Gastroesophageal sphincter (tissue), 4 donors: ENCODE results near the gene SEMA3F. TPM values are rescaled to one million over a fixed set of nuclear protein-coding genes. Genes with fewer than 3 reads are reported as not detected.
A peak's percentile ranks its signal among the peaks of the same experiment; 100 is the strongest.

ENCODE experiments used
- ATAC-seq: fragments of 150-250 bp; one replicate; pipeline ENCODE4 v1.9.1; 2016; ENCODE audit warnings: mild to moderate bottlenecking, moderate library complexity
- H3K27ac ChIP-seq, 4 donors: fragments of 200-600 bp; sonication (generic) in 3 of 4; 1 replicate in 3 of 4; 2 replicates in 1 of 4; pipeline ENCODE4 v1.5.1; 2016 to 2019
- H3K27me3 ChIP-seq: fragments of 200-600 bp; sonication (generic); one replicate; pipeline ENCODE4 v1.5.1; 2019
- H3K36me3 ChIP-seq, 2 donors: fragments of 200-600 bp; sonication (generic); one replicate each; pipeline ENCODE4 v1.5.1; 2019; ENCODE audit warnings: control low read depth in 1 of 2
- H3K4me1 ChIP-seq, 3 donors: fragments of 200-600 bp; sonication (generic); 1 replicate in 2 of 3; 2 replicates in 1 of 3; pipeline ENCODE4 v1.5.1; 2016 to 2019; ENCODE audit warnings: control low read depth in 2 of 3
- H3K4me3 ChIP-seq, 2 donors: fragments of 200-600 bp; sonication (generic); one replicate each; pipeline ENCODE4 v1.5.1; 2019; ENCODE audit warnings: mild to moderate bottlenecking in 1 of 2, moderate library complexity in 1 of 2
- H3K9me3 ChIP-seq, 3 donors: fragments of 200-600 bp; sonication (generic); one replicate each; pipeline ENCODE4 v1.5.1; 2017 to 2019; ENCODE audit warnings: control low read depth in 2 of 3
- EP300 ChIP-seq: sonication (generic); formaldehyde crosslinking; IDR thresholded peaks from one replicate; pipeline ENCODE4 v1.6.1; 2017; ENCODE audit warnings: antibody characterized with exemption, mild to moderate bottlenecking
- POLR2A ChIP-seq, 2 donors: fragments of 450-650 bp; IDR thresholded peaks; one replicate each; pipeline ENCODE4 v1.6.1; 2017; ENCODE audit warnings: antibody characterized with exemption in 2 of 2, mild to moderate bottlenecking in 2 of 2, moderate library complexity in 1 of 2
- POLR2AphosphoS5 ChIP-seq: sonication (generic); formaldehyde crosslinking; IDR thresholded peaks from one replicate; pipeline ENCODE4 v1.6.1; 2017; ENCODE audit warnings: antibody characterized with exemption
- WGBS, 2 donors: methylation state at CpG; one replicate each; pipeline ENCODE4 v1.1.5; 2018; ENCODE audit warnings: low coverage in 1 of 2; 5-methylcytosine and 5-hydroxymethylcytosine counted together
- total RNA-seq, 4 donors: library from RNA; depleted of rRNA; stranded (reverse); fragments of >200 nt; gene quantifications; one replicate each; pipeline ENCODE4 v1.1.0, GENCODE V29; 2016
- TF ChIP-seq, protein P1 (sequence below), 4 experiments: fragments of 200-600 bp in 2 of 4; fragments of 450-650 bp in 2 of 4; sonication (generic) in 1 of 4; IDR thresholded peaks; one replicate each; pipeline ENCODE4 v1.5.1; 2017 to 2019; ENCODE audit warnings: antibody characterized with exemption in 4 of 4, mild to moderate bottlenecking in 2 of 4, moderate library complexity in 2 of 4

Gene SEMA3F
- total RNA-seq, 4 donors from 2014 or later, result 6.7 to 33.5 (median 16.3) TPM

DNA sequence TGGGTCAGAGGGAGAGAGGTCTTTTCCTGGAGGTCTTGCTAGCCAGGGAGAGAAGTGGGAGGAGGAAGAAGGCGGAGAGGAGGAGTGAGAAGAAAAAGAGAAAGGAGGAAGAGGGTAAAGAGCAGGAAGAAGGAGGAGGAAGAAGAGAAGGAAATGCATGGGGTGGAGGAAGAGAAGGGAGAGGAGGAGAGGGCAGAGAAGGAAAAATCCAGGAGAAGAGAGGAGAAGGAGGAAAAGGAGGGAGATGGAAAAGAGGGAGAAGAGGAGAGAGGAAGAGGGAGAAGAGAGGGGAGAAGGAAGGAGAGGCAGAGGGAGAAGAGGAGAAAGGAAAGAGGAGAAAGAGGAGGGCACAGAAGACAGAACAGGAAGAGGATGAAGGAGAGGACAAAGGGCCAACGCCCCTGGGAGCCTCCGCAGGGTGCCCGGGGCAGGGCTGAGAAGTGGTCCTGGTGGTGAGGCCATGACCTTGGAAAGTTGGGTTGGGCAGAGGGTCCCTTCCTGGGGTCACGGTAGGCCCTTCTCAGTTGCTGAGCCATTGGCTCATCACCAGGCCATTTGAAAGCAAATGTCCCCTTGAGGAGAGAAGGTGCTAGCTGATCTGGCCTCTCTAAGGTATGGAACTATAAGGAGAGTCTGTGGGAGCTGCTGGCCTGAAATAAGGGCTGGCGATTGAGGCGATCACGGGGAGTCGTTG, 1.2 kb upstream of the SEMA3F start:
- no peak for TF ChIP-seq POLR2AphosphoS5
- no peak for TF ChIP-seq POLR2A (IDR thresholded peaks at IDR 0.05)
- TF ChIP-seq, protein P1, sequence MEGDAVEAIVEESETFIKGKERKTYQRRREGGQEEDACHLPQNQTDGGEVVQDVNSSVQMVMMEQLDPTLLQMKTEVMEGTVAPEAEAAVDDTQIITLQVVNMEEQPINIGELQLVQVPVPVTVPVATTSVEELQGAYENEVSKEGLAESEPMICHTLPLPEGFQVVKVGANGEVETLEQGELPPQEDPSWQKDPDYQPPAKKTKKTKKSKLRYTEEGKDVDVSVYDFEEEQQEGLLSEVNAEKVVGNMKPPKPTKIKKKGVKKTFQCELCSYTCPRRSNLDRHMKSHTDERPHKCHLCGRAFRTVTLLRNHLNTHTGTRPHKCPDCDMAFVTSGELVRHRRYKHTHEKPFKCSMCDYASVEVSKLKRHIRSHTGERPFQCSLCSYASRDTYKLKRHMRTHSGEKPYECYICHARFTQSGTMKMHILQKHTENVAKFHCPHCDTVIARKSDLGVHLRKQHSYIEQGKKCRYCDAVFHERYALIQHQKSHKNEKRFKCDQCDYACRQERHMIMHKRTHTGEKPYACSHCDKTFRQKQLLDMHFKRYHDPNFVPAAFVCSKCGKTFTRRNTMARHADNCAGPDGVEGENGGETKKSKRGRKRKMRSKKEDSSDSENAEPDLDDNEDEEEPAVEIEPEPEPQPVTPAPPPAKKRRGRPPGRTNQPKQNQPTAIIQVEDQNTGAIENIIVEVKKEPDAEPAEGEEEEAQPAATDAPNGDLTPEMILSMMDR (IDR thresholded peaks at IDR 0.05), result no peak
- no peak for TF ChIP-seq EP300
- no peak overlapping the region for H3K27ac ChIP-seq
- ATAC-seq, result no peak
- 76 to 100% methylated on average over 1 to 5 of the region's 9 CpGs for WGBS, 2 donors
- H3K4me3 ChIP-seq, result peak overlapping the region in 1 of 2 donors; percentile 65
- no peaks in the 10 kb centered on the region for H3K9me3 ChIP-seq
- H3K27me3 ChIP-seq, result peaks cover 11% of the 10 kb centered on the region
- no peaks in the 10 kb centered on the region for H3K36me3 ChIP-seq
- H3K4me1 ChIP-seq, result peaks cover 0 to 47% (median 24%) of the 10 kb centered on the region in 3 donors

DNA sequence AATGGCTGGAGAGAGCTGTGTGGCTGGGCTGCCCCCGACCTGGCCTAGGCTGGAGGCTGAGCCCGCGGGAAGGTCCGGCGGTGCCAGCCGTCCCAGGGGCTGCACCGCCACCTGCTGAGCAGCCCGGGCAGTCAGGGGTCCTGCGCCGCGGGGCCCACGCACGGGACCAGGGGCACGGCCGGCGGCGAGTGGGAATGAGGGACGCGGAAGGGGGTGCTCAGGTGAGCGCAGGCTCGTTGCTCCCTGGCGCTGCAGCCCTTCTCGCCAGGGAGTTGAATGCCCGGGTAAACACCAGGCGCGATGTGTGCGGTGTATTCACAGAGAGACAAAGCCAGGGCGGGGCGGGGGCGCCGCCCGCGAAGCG, 666 bp upstream of the SEMA3F start:
- WGBS, 2 donors, result no CpG with 5 or more reads among the region's 34 CpGs
- H3K36me3 ChIP-seq, result no peaks in the 10 kb centered on the region
- H3K9me3 ChIP-seq, result no peaks in the 10 kb centered on the region
- TF ChIP-seq, protein P1 (IDR thresholded peaks at IDR 0.05), result peak in 3 of 4 experiments; percentile 19 to 63 (median 34)
- no peak for TF ChIP-seq POLR2AphosphoS5
- peaks cover 0 to 52% (median 24%) of the 10 kb centered on the region in 3 donors for H3K4me1 ChIP-seq
- peak overlapping the region in 3 of 4 donors; percentile 79 to 89 (median 83) for H3K27ac ChIP-seq
- ATAC-seq, result peak; percentile 26
- peaks cover 11% of the 10 kb centered on the region for H3K27me3 ChIP-seq
- peak overlapping the region; percentile 45 to 65 for H3K4me3 ChIP-seq

DNA sequence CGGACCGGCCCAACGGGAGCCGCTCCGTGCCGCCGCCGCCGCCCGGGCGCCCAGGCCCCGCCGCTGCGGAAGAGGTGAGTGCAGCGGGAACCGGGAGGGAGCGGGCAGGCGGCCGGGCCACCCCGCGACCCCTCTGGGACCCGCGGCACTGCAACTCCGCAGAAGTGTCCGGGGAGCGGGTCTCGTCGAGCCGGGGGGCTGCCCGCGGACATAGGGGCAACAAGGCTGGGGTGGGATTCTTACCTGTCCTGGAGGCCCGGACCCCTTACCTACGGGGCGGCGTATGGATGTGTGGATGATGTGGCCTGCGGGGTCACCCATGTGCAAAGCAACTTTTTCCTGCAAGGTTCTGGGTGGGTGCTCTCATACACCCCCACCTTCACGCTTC, 361 bp downstream of the SEMA3F start:
- Histone ChIP-seq H3K36me3 (no peaks in the 10 kb centered on the region), H3K27ac (peak overlapping the region in 3 of 4 donors; percentile 79 to 89 (median 83)), H3K27me3 (peaks cover 11% of the 10 kb centered on the region), H3K4me1 (peaks cover 0 to 63% (median 24%) of the 10 kb centered on the region in 3 donors), H3K4me3 (peak overlapping the region; percentile 45 to 65), H3K9me3 (no peaks in the 10 kb centered on the region)
- TF ChIP-seq, protein P1 (IDR thresholded peaks at IDR 0.05), result no peak
- no peak for ATAC-seq
- WGBS, 2 donors, result no CpG with 5 or more reads among the region's 37 CpGs

DNA sequence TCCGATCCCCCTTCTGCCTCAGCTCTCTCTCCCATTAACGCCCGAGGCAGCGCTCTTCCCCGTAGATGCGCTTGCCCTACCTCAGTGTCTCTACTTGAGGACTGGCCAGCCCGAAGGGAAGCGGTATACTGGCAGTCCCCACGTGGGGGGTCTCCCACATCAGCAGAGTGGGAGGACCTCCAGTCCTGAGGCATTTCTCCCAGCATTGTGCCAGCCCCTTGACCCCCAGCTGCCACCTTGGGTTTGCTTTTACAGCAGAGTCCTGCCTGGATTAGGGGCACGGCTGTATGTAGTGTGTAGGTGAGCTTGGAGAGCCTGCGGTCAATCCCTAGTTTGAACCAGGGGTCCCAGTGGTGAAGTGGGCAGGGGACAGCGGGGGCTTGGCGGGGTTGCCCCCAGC, 767 bp downstream of the SEMA3F start:
- Histone ChIP-seq H3K27me3 (peaks cover 11% of the 10 kb centered on the region), H3K9me3 (no peaks in the 10 kb centered on the region), H3K4me1 (peaks cover 0 to 67% (median 25%) of the 10 kb centered on the region in 3 donors), H3K27ac (peak overlapping the region in 3 of 4 donors; percentile 79 to 89 (median 83)), H3K4me3 (peak overlapping the region; percentile 45 to 65), H3K36me3 (no peaks in the 10 kb centered on the region)
- ATAC-seq, result no peak
- WGBS, 2 donors, result no CpG with 5 or more reads among the region's 13 CpGs
- TF ChIP-seq, protein P1 (IDR thresholded peaks at IDR 0.05), result no peak
- TF ChIP-seq POLR2AphosphoS5 (no peak), EP300 (no peak), POLR2A (IDR thresholded peaks at IDR 0.05) (no peak)
